H7 (cell line): ENCODE data around the gene LTBP3. TPM values are rescaled to one million over a fixed set of nuclear protein-coding genes. Genes with fewer than 3 reads are reported as not detected.
A peak's percentile ranks its signal among the peaks of the same experiment; 100 is the strongest.

Source experiments
- DNase-seq: peaks from one replicate; pipeline ENCODE4 v3.0.0; 2012
- H3K27me3 ChIP-seq: 2 replicates; pipeline ENCODE4 v1.6.0; 2011; ENCODE audit warnings: mild to moderate bottlenecking, low read length; ENCODE audit not compliant: control insufficient read depth, insufficient read depth
- H3K36me3 ChIP-seq: replicated peaks from 2 replicates; pipeline ENCODE4 v1.5.1; 2011; ENCODE audit warnings: low read length; ENCODE audit not compliant: control insufficient read depth, insufficient read depth
- H3K4me3 ChIP-seq: 2 replicates; pipeline ENCODE4 v1.5.1; 2011; ENCODE audit warnings: low read depth, mild to moderate bottlenecking, control low read depth, low read length, moderate library complexity; ENCODE audit not compliant: insufficient read depth
- total RNA-seq: library from RNA; depleted of rRNA; stranded (reverse); fragments of >200 nt; shearing (Covaris generic); gene quantifications from 2 replicates; pipeline ENCODE4 v1.2.3, GENCODE V29; 2014

The LTBP3 gene
- total RNA-seq, 1 experiment from 2014 or later: 3.9 TPM

- peak; percentile 78 for DNase-seq
- Histone ChIP-seq H3K4me3 (peak within 1 kb of the TSS; percentile 79), H3K36me3 (peaks cover 33% of the 10 kb centered on the region), H3K27me3 (no peaks in the 10 kb centered on the region)
Measured at GRCh38 chr11:65498977-65499712, 59.0 kb downstream of the LTBP3 start, which contains the start of gene MALAT1. Gene MALAT1 (plus strand): TSS chr11:65499045.

- Histone ChIP-seq H3K4me3 (peak overlapping the region; percentile 79), H3K27me3 (no peaks in the 10 kb centered on the region), H3K36me3 (peaks cover 28% of the 10 kb centered on the region)
- DNase-seq: no peak
Measured at GRCh38 chr11:65498727-65498976, 59.5 kb downstream of the LTBP3 start.

GRCh38 chr11:65498042-65498726 is 60.0 kb downstream of the LTBP3 start:
- Histone ChIP-seq H3K27me3 (no peaks in the 10 kb centered on the region), H3K4me3 (peak overlapping the region; percentile 79), H3K36me3 (peaks cover 25% of the 10 kb centered on the region)
- DNase-seq: no peak

- peak overlapping the region; percentile 79 for H3K4me3 ChIP-seq
- no peaks in the 10 kb centered on the region for H3K27me3 ChIP-seq
- peak; percentile 97 for DNase-seq
- peaks cover 17% of the 10 kb centered on the region for H3K36me3 ChIP-seq
Measured at GRCh38 chr11:65497141-65498041, 60.8 kb downstream of the LTBP3 start.

- H3K4me3 ChIP-seq: peak overlapping the region; percentile 27
- H3K27me3 ChIP-seq: no peaks in the 10 kb centered on the region
- DNase-seq: no peak
- peaks cover 9% of the 10 kb centered on the region for H3K36me3 ChIP-seq
Measured at GRCh38 chr11:65496304-65497140, 61.6 kb downstream of the LTBP3 start.

DNA sequence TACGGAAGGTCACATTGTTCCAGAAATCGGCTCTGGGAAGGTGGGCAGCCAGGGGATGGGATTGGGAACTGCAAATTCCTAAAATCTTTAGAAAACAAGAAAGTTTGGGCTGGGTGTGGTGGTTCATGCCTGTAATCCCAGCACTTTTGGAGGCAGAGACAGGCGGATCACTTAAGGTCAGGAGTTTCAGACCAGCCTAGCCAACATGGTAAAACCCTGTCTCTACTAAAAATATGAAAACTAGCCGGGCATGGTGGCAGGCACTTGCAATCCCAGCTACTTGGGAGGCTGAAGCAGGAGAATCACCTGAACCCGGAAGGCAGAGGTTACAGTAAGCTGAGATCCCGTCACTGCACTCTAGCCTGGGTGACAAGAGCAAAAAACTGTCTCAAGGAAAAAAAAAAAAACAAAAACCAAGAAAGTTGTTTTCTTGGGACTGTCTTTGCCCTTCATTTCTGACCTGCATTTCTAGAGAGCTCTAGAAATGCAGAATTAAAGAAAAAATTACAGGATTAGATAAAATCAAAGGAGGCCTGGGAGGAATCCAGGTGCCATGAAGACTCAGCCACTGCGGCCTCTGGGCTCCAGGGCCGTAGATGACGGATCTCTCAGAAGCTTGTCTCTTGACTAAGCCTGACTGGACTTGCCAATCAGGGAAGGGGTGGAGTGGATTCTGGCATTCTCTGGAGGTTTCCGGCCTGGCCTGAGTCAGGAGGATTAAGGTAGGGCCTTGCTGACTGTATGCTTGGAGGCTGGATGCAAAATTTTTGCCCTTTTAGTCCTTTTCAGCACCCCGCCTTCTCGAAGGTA is 64.6 kb downstream of the LTBP3 start:
- H3K4me3 ChIP-seq: no peak overlapping the region
- no peak for DNase-seq
- H3K36me3 ChIP-seq: no peaks in the 10 kb centered on the region
- H3K27me3 ChIP-seq: no peaks in the 10 kb centered on the region

- DNase-seq: no peak
- no peak overlapping the region for H3K4me3 ChIP-seq
- H3K36me3 ChIP-seq: no peaks in the 10 kb centered on the region
- no peaks in the 10 kb centered on the region for H3K27me3 ChIP-seq
Measured at GRCh38 chr11:65492637-65493366, 65.4 kb downstream of the LTBP3 start.

GRCh38 chr11:65492387-65492636 is 65.8 kb downstream of the LTBP3 start:
- Histone ChIP-seq H3K4me3 (no peak overlapping the region), H3K36me3 (no peaks in the 10 kb centered on the region)

DNA sequence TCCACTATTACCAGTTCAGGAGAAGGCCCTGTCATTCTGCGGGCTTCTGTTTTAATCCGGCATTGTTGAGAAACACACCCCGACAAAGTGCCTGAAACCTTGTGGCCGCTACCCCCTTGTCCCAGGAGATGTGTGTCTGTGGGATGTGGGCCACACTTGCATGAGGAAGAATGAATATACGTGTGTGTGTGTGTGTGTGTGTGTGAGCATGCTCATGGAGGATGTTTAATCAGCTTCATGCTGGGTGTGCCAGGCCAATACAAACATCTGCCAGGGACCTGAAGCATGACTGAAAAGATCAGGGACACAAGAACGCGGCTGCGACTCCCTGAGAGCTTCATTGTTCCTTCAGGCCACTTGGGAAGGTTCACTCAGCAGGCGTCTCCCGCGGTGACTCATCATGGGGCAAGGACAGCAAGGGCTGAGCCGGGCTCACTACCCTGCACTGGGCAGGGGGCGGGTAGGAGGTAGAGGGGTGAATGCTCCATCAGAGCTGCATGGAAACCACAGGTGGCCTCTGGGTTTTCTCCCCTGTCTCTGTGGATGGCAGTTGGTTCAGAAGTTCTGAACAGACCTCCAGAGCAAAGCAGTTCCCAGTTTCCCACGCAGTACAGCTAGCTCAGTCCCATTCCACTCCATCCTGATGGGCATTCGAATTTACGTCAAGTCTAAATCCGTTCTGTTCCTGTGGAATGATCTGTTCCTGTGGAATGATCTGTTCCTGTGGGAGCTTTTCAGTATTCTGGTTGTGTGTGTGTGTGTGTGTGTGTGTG is 66.4 kb downstream of the LTBP3 start:
- Histone ChIP-seq H3K27me3 (no peaks in the 10 kb centered on the region), H3K36me3 (no peaks in the 10 kb centered on the region), H3K4me3 (no peak overlapping the region)
- DNase-seq: no peak

More at GRCh38 chr11:65492387-65492636, 65.8 kb downstream of the LTBP3 start:
- DNase-seq: no peak
- no peaks in the 10 kb centered on the region for H3K27me3 ChIP-seq

DNA sequence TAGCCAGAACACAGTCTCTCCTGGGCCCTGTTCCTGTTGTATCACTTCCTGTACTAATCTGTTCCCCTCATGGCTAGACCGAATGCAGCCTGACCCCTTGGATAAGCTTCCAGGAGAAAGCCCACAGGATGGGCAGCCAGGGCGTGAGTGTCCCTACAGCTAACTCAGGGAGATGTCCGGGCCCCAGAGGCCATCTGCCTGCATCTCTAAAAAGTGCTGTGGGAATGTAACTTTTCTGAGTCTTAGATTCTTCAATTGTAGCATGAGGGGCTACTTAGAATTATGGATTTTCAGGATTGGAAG is 67.0 kb downstream of the LTBP3 start:
- Histone ChIP-seq H3K4me3 (no peak overlapping the region), H3K27me3 (no peaks in the 10 kb centered on the region), H3K36me3 (no peaks in the 10 kb centered on the region)
- DNase-seq: no peak

DNA sequence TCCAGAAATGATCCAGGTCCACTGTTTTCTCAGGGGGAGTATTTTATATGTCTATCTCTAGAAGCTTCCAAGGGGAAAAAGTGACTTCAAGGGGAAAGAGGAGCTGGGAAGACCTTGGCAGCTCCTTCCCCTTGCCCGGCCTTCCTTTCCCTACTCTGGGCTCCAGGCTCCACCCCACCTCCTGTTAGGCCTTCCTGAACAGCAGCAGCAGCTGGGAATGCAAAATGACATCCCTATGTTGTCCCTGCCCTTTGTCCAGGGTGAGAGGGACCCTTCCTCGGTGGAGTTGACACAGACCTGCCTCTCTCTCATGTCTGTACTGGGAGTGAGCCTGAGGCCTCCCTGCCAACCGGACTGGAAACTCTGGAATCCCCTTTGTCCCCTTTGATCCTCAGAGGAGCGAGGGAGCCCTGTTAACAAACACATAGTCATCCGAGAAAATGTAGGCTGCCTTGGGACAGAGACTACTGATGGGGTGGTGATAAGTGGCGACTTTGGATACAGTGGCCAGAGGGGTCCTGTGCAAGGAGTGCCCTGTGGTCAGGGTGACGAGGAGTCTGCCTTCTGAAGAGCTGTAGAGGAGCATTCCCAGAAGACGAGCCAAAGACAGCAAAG is 68.3 kb downstream of the LTBP3 start:
- no peak for DNase-seq

GRCh38 chr11:65489035-65489705 is 69.0 kb downstream of the LTBP3 start:
- Histone ChIP-seq H3K27me3 (no peaks in the 10 kb centered on the region), H3K36me3 (no peaks in the 10 kb centered on the region), H3K4me3 (no peak overlapping the region)
- DNase-seq: no peak

More for the DNA sequence above, 68.3 kb downstream of the LTBP3 start:
- Histone ChIP-seq H3K4me3 (no peak overlapping the region), H3K27me3 (no peaks in the 10 kb centered on the region), H3K36me3 (no peaks in the 10 kb centered on the region)
